GM12874 (cell line): ENCODE data around the gene ZNF467.

Experiments
- TF ChIP-seq, protein P1 (sequence below): IDR thresholded peaks from 2 replicates; pipeline ENCODE4 v1.5.1; 2011; ENCODE audit warnings: low read depth, mild to moderate bottlenecking, control low read depth, low read length, moderate library complexity; ENCODE audit not compliant: insufficient read depth

Gene ZNF467

DNA sequence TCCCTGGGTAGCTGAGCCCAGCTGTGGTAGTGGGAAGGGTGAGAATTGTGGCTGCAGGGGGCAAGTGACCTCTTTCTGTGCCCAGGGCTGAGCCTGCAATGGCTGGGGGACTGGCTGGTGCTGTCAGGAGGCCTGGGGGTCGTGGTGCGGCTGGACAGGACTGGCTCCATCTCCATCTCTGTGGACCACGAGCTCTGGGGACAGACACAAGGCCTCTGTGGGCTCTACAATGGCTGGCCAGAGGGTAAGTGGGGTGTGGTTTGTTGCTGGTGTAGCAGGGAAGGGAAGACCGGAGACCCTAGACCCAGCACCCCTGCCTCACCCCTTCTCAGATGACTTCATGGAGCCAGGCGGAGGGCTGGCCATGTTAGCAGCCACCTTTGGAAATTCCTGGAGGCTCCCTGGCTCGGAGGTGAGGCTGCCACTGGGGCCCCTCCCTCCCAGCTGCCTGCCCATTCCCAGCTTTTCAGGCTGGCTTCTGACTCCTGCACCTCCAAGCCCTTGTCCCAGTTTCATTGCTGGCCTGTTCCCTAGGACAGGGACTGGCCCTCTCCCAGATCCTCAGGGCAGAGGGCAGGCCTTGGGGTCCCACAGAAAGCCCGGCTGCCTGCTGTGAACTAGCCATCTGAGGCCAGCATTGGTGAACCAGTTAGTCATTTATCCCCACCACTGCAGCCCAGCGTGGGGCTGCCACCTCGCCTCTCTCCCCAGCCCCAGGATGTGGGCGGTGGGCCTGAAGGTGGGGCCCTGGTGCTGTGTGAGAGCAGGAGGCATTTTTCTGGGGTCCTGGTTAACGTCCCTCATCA lies 5.5 kb upstream of the ZNF467 start:
- TF ChIP-seq, protein P1, sequence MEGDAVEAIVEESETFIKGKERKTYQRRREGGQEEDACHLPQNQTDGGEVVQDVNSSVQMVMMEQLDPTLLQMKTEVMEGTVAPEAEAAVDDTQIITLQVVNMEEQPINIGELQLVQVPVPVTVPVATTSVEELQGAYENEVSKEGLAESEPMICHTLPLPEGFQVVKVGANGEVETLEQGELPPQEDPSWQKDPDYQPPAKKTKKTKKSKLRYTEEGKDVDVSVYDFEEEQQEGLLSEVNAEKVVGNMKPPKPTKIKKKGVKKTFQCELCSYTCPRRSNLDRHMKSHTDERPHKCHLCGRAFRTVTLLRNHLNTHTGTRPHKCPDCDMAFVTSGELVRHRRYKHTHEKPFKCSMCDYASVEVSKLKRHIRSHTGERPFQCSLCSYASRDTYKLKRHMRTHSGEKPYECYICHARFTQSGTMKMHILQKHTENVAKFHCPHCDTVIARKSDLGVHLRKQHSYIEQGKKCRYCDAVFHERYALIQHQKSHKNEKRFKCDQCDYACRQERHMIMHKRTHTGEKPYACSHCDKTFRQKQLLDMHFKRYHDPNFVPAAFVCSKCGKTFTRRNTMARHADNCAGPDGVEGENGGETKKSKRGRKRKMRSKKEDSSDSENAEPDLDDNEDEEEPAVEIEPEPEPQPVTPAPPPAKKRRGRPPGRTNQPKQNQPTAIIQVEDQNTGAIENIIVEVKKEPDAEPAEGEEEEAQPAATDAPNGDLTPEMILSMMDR, result no peak

DNA sequence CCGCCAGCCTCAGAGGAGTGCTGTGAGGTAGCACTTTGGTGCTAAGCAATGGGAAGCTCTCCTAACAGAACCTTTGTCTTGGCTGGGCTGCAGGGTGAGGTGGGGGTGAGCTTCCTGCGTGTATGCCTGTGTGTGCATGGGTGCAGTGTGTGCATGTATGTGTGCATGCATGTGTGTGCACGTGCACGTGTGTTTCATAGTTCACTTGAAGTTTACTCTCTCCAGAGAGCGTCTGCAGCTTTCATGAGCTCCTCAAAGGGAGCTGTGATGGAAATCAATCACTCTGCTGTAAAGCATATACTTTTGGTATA lies 4.9 kb upstream of the ZNF467 start:
- TF ChIP-seq, protein P1, result no peak

DNA sequence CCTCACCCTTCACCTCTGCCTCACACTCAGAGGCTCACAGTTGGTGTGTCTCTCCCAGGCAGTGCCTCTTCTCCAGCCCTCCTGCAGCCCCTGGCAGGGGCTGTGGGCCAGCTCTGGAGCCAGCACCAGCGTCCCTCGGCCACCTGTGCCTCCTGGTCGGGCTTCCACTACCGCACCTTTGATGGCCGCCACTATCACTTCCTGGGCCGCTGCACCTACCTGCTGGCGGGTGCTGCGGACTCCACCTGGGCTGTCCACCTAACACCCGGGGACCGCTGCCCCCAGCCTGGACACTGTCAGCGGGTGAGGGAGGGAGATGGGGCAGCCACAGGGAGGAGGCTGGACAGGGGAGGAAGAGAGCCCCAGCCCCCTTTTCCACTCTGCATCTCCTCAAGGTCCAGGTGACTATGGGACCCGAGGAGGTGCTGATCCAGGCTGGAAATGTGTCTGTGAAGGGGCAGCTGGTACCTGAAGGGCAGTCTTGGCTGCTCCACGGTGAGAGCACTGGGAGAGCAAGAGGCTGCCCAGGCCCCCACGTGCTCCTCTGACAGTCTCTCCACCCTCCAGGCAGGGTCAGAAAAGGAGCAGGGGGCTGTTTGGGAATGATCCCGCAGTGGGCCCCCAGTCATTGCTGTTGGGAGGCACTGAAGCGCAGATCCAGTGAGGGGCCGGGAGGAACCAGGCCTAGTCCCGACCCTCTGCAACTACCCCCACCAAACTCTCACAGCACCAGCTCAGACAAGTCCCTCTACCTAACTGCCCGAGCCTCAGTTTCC lies 4.4 kb upstream of the ZNF467 start:
- TF ChIP-seq, protein P1, result no peak

DNA sequence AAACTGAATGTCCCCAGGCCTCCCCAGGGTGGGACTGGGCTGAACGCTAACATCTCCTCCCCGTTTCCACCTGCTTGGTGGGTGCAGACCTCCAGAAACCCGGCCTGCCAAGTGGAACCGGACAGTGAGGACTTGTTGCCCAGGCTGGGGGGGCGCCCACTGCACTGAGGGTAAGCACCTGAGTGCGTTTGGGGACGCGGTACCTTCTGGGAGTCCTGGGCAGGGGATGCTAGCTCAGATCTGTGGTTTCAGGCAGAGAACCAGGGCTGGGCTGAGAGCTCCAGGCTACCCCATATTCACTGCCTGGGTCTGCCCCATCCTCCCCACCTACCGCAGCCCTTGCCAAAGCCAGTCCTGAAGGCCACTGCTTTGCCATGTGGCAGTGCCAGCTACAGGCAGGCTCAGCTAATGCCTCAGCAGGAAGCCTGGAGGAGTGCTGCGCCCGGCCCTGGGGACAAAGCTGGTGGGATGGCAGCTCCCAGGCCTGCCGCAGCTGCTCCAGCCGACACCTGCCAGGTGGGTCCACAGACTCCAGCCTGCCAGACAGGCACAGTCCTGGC lies 3.5 kb upstream of the ZNF467 start:
- TF ChIP-seq, protein P1, result no peak

DNA sequence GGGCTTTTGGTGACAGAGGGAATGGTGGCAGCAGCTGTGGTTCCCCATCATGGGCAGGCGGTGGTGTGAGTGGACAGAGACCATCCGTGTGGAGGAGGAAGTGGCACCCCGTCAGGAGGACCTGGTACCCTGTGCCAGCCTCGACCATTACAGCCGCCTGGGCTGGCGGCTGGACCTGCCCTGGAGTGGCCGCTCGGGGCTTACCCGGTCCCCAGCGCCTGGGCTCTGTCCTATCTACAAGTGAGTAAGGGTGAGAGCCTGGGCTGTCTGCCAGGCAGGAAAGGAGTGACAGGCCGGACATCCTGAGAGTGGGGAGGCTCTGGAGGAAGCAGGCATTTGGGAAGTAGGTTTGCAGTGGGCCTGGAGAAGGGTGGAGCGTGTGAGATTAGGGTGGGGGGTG lies 2.9 kb upstream of the ZNF467 start:
- TF ChIP-seq, protein P1, result no peak

DNA sequence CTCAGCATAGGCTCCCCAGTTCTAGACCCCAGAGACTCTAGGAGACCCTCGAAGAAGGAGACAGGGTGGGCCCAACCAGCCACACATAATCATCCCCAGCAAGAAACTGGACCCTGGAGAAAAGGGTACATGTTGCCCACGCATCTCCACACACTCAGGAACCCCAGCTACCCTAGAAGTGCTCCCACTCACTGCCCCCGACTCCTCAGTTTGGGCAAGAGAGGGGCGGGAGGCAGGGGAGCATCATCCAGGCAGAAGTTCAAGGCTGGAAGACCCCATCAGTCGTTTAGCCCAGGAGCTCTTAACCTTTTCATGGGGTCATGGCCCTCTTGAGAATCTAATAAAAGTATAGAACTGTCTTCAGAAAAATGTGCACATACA lies 1.8 kb upstream of the ZNF467 start:
- TF ChIP-seq, protein P1, result no peak

DNA sequence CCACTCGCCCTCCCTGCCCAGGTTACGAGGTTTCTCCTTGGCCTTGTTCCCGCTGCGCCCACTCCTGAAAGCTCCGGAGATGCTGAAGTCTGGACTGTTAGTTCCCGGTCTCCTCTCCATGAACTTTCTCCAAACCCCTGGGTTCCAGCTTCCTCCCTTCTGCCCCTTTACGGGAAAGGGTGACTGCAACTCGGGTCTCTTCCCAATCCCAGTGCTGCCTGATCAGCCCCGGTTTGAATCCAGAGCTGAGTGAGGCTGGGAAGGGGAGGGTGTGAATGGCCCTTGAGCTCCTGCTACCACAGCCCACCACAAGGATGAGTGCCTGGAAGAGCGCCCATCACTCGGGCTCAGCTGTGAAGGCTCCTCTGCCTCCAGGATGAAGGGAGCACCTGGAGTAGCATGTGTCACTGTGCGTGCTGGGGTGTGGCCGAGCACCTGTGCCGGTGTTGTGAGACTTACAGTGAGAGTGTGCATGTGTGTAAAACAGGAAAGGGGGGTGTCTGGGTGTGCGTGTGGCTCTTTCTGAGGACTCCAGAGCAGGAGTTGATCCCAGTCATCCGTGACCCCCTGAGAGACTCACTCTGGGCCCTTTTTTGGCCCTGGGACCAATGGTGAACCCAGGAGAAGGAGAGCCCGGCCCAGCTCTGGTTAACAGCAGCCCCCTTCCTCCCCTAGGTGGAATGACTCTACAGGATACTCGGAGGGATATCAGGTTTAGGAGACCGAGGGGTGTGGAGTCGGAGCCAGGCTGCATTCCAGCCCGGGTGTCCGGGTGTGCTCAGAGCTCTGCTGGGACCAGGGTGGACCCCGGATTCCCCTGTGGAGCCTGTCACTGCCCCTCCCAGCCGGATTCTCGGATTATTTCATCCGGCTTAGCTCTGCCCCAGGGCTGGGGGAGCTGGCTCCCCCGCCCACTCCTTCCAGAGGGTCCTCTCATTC lies 1.1 kb upstream of the ZNF467 start:
- TF ChIP-seq, protein P1, result no peak
